Central memory CD4-positive, alpha-beta T cell (primary cell): Measurements from ENCODE around the gene MINDY1.

ENCODE experiments used
- DNase-seq: peaks from one replicate; pipeline ENCODE4 v3.0.0; 2022

Gene MINDY1

DNA sequence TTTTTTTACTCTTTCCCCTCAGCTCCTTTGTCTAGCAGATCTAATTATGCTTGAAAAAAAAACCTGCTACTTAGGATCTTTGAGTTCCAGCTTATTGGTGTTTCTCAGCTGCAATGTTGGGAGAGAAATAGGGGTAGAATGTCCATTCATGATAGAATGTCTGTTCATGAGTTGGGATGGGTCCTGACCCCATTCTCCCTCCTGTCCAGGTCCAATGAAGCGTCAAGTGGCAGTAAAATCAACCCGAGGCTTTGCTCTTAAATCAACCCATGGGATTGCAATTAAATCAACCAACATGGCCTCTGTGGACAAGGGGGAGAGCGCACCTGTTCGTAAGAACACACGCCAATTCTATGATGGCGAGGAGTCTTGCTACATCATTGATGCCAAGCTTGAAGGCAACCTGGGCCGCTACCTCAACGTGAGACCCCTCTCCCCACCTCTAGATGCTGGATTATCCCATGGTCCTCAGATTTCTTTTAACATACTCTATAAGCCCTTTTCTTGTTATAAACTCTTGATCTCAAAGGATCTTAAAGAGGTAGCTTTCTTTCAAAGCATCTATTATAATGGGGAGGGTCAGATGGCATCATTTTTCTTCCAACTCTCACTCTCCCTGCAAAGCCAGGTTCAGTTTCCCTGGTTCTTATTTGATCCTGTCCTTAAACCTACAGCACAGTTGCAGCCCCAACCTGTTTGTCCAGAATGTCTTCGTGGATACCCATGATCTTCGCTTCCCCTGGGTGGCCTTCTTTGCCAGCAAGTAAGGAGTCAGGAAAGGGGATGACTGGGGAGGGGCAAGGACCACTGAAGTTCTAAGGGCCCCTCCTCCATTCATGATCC, 43.2 kb downstream of the MINDY1 start:
- DNase-seq, result no peak

DNA sequence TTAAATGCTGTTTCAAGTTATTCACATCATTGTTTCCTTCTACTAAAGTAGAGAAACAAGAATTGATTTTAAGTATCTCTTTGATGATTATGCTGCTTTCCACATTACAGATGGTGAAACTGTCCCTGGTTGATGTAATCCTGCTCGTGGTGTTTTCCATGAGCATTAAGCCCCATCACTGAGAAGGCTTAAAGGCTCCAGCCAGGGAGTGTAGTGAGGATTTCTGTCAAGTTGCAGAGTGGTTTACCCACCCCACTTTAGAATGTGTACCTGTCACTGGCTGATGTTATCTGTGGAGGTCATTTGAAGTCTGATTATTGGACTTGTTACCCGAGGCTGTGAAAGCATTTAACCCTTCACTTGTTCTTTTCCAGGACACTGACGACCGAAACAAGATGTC, 44.9 kb downstream of the MINDY1 start:
- no peak for DNase-seq

DNA sequence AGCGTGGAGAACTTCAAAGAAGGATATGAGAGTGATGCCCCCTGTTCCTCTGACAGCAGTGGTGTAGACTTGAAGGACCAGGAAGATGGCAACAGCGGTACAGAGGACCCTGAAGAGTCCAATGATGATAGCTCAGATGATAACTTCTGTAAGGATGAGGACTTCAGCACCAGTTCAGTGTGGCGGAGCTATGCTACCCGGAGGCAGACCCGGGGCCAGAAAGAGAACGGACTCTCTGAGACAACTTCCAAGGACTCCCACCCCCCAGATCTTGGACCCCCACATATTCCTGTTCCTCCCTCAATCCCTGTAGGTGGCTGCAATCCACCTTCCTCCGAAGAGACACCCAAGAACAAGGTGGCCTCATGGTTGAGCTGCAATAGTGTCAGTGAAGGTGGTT, 46.1 kb downstream of the MINDY1 start:
- DNase-seq, result no peak

DNA sequence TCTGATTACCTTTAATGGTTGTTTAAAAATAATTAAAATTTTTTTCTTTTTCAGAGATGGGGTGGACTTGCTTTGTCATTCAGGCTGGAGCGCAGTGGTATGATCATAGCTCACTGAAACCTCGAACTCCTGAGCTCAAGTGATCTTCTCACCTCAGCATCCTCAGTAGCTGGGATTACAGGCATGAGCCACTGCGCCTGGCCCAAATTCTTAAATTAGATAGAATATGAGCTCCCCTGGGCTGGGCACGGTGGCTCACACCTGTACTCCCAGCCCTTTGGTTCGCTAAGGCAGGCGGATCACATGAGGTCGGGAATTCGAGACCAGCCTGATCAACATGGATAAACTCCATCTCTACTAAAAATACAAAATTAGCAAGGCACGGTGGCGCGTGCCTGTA, 49.0 kb downstream of the MINDY1 start:
- DNase-seq, result no peak

DNA sequence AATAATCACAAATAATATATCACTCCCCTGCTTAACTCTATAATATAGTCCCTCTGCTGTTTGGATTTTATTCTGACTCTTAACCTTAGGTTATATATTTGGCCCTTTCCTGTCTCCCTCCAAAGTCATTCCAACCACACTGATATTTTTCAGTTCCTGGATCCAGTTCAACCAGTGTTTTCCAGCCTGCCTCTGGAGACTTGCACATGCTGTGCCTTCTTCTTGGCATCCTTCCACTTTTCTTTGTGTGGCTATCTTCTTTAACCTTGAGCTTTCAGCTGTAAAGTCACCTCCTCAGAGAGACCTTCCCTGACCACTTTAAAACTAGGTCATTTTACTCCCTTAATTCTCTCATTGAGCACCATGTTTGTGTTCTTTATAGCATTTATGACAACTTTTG, 51.4 kb downstream of the MINDY1 start:
- no peak for DNase-seq

DNA sequence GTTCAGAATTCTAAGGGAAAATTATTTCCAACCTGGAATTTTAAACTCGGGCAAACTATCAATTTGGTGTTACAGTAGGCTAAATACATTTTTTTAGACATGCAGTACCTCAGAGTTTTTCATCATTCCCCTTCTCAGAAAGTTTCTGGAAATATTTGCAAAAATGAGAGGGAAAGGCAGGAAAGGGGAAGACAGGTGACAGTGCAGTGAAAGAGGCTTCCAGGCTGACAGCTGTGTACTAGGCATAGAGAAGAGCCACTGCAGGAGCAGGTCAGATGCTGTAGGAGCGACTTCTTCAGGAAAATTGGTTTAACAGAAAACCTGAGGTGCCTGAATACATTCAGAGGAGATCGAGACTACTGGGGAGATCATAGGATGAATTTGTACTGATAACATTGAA, 52.0 kb downstream of the MINDY1 start:
- DNase-seq, result no peak
